ENCODE measurements around the gene RYR3.

The RYR3 gene

GRCh38 chr15:33440900-33441299, 130.1 kb downstream of the RYR3 start:
- Histone ChIP-seq H3K27ac (ENCODE audit: low read depth, low read length) (no peak overlapping the region), H3K27me3 (ENCODE audit: control insufficient read depth, low read length) (no peaks in the 10 kb centered on the region), H3F3A (ENCODE audit: control insufficient read depth, insufficient read depth) (no peaks in the 10 kb centered on the region), H3K9me2 (replicated peaks; ENCODE audit: control insufficient read depth, low read length) (no peaks in the 10 kb centered on the region), H3K4me3 (ENCODE audit: low read length) (no peak overlapping the region), H3K79me2 (ENCODE audit: control insufficient read depth, low read length) (no peaks in the 10 kb centered on the region), H4K20me1 (ENCODE audit: control insufficient read depth, insufficient read depth, low read depth, low read length) (no peaks in the 10 kb centered on the region), H3K9me3 (ENCODE audit: control insufficient read depth, insufficient read depth, low read length) (no peaks in the 10 kb centered on the region), H3K36me3 (ENCODE audit: control insufficient read depth, low read length) (no peaks in the 10 kb centered on the region), H3K4me2 (ENCODE audit: low read length) (no peak overlapping the region), H3K4me1 (ENCODE audit: control insufficient read depth, low read length) (no peaks in the 10 kb centered on the region)
- no peak for TF ChIP-seq EZH2phosphoT487 (IDR thresholded peaks at IDR 0.05; ENCODE audit: borderline replicate concordance, low read length)
- TF ChIP-seq CTCF (IDR thresholded peaks at IDR 0.05; ENCODE audit: low read depth, low read length, poor library complexity, severe bottlenecking): no peak

GRCh38 chr15:33442449-33442848, 131.7 kb downstream of the RYR3 start:
- no peaks in the 10 kb centered on the region for H3K36me3 ChIP-seq (ENCODE audit: control insufficient read depth, low read length)
- no peaks in the 10 kb centered on the region for H3K27me3 ChIP-seq (ENCODE audit: control insufficient read depth, low read length)
- no peaks in the 10 kb centered on the region for H3K4me1 ChIP-seq (ENCODE audit: control insufficient read depth, low read length)
- no peak overlapping the region for H3K27ac ChIP-seq (ENCODE audit: low read depth, low read length)
- H3F3A ChIP-seq (ENCODE audit: control insufficient read depth, insufficient read depth): no peaks in the 10 kb centered on the region
- H3K4me3 ChIP-seq (ENCODE audit: low read length): no peak overlapping the region
- no peak overlapping the region for H3K4me2 ChIP-seq (ENCODE audit: low read length)
- H3K79me2 ChIP-seq (ENCODE audit: control insufficient read depth, low read length): no peaks in the 10 kb centered on the region
- TF ChIP-seq EZH2phosphoT487 (IDR thresholded peaks at IDR 0.05; ENCODE audit: borderline replicate concordance, low read length): no peak
- no peak for TF ChIP-seq CTCF (IDR thresholded peaks at IDR 0.05; ENCODE audit: low read depth, low read length, poor library complexity, severe bottlenecking)
- H4K20me1 ChIP-seq (ENCODE audit: control insufficient read depth, insufficient read depth, low read depth, low read length): no peaks in the 10 kb centered on the region
- H3K9me3 ChIP-seq (ENCODE audit: control insufficient read depth, insufficient read depth, low read length): no peaks in the 10 kb centered on the region
- no peaks in the 10 kb centered on the region for H3K9me2 ChIP-seq (replicated peaks; ENCODE audit: control insufficient read depth, low read length)

GRCh38 chr15:33443708-33444107, 132.9 kb downstream of the RYR3 start:
- TF ChIP-seq CTCF (IDR thresholded peaks at IDR 0.05; ENCODE audit: low read depth, low read length, poor library complexity, severe bottlenecking) (no peak), EZH2phosphoT487 (IDR thresholded peaks at IDR 0.05; ENCODE audit: borderline replicate concordance, low read length) (no peak)
- H3K4me3 ChIP-seq (ENCODE audit: low read length): no peak overlapping the region
- no peaks in the 10 kb centered on the region for H3K79me2 ChIP-seq (ENCODE audit: control insufficient read depth, low read length)

GRCh38 chr15:33445984-33446383, 135.2 kb downstream of the RYR3 start:
- no peaks in the 10 kb centered on the region for H3K9me2 ChIP-seq (replicated peaks; ENCODE audit: control insufficient read depth, low read length)
- H3K27ac ChIP-seq (ENCODE audit: low read depth, low read length): no peak overlapping the region
- H3K79me2 ChIP-seq (ENCODE audit: control insufficient read depth, low read length): no peaks in the 10 kb centered on the region
- H3K9me3 ChIP-seq (ENCODE audit: control insufficient read depth, insufficient read depth, low read length): no peaks in the 10 kb centered on the region
- H3F3A ChIP-seq (ENCODE audit: control insufficient read depth, insufficient read depth): no peaks in the 10 kb centered on the region
- H3K27me3 ChIP-seq (ENCODE audit: control insufficient read depth, low read length): no peaks in the 10 kb centered on the region
- no peaks in the 10 kb centered on the region for H4K20me1 ChIP-seq (ENCODE audit: control insufficient read depth, insufficient read depth, low read depth, low read length)
- TF ChIP-seq CTCF (IDR thresholded peaks at IDR 0.05; ENCODE audit: low read depth, low read length, poor library complexity, severe bottlenecking): no peak
- no peak for TF ChIP-seq EZH2phosphoT487 (IDR thresholded peaks at IDR 0.05; ENCODE audit: borderline replicate concordance, low read length)
- no peak overlapping the region for H3K4me2 ChIP-seq (ENCODE audit: low read length)
- no peaks in the 10 kb centered on the region for H3K36me3 ChIP-seq (ENCODE audit: control insufficient read depth, low read length)
- H3K4me3 ChIP-seq (ENCODE audit: low read length): no peak overlapping the region
- H3K4me1 ChIP-seq (ENCODE audit: control insufficient read depth, low read length): no peaks in the 10 kb centered on the region

More at GRCh38 chr15:33443708-33444107, 132.9 kb downstream of the RYR3 start:
- no peaks in the 10 kb centered on the region for H3K9me3 ChIP-seq (ENCODE audit: control insufficient read depth, insufficient read depth, low read length)
- no peaks in the 10 kb centered on the region for H4K20me1 ChIP-seq (ENCODE audit: control insufficient read depth, insufficient read depth, low read depth, low read length)
- H3K4me1 ChIP-seq (ENCODE audit: control insufficient read depth, low read length): no peaks in the 10 kb centered on the region
- H3K27ac ChIP-seq (ENCODE audit: low read depth, low read length): no peak overlapping the region
- no peaks in the 10 kb centered on the region for H3K9me2 ChIP-seq (replicated peaks; ENCODE audit: control insufficient read depth, low read length)
- H3K4me2 ChIP-seq (ENCODE audit: low read length): no peak overlapping the region
- no peaks in the 10 kb centered on the region for H3F3A ChIP-seq (ENCODE audit: control insufficient read depth, insufficient read depth)
- no peaks in the 10 kb centered on the region for H3K36me3 ChIP-seq (ENCODE audit: control insufficient read depth, low read length)
- no peaks in the 10 kb centered on the region for H3K27me3 ChIP-seq (ENCODE audit: control insufficient read depth, low read length)

Measured in DOHH2 (cell line).